SK-N-SH (cell line): ENCODE measurements around the gene CHRNE. TPM values are rescaled to one million over a fixed set of nuclear protein-coding genes. Genes with fewer than 3 reads are reported as not detected.

Source experiments
- CTCF ChIA-PET: fragments of 300-600, 350-600 bp; formaldehyde crosslinking; extraction: SDS; loops from one replicate; lab custom pipeline; 2021; lab: Yijun Ruan, JAX
- POLR2A ChIA-PET: fragments of 350-600 bp; sonication (Branson Sonifier 250); formaldehyde crosslinking; extraction: SDS; loops from one replicate; lab custom pipeline; 2020; ENCODE audit warnings: antibody characterized with exemption, inconsistent platforms; lab: Yijun Ruan, JAX
- DNase-seq: peaks from one replicate; pipeline ENCODE4 v3.0.0; 2012
- H2AFZ ChIP-seq: fragments of 200-600 bp; sonication (generic); 2 replicates; pipeline ENCODE4 v1.8.1; 2016; ENCODE audit warnings: antibody characterized with exemption, mild to moderate bottlenecking, low read depth
- H3F3A ChIP-seq: fragments of 200-600 bp; sonication (generic); replicated peaks from 2 replicates; pipeline ENCODE3; 2016; ENCODE audit warnings: antibody characterized with exemption, mild to moderate bottlenecking; ENCODE audit not compliant: insufficient read depth
- H3K27ac ChIP-seq, 2 experiments: fragments of 200-500 bp in 1 of 2; fragments of 200-600 bp in 1 of 2; sonication (Bioruptor generic) in 1 of 2; sonication (generic), shearing (Covaris generic) in 1 of 2; 2 replicates each; pipeline versions ENCODE4 v1.5.1 to v1.6.1; 2014 to 2016; ENCODE audit warnings: low read depth in 2 of 2, inconsistent platforms in 1 of 2, low read length in 1 of 2, mild to moderate bottlenecking in 1 of 2, mixed read lengths in 1 of 2
- H3K27me3 ChIP-seq: fragments of 200-600 bp; sonication (generic), shearing (Covaris generic); 2 replicates; pipeline ENCODE4 v1.6.1; 2016; ENCODE audit warnings: mixed run types; ENCODE audit not compliant: insufficient read depth
- H3K36me3 ChIP-seq, 2 experiments: fragments of 200-500 bp in 1 of 2; fragments of 200-600 bp in 1 of 2; sonication (Bioruptor generic) in 1 of 2; sonication (generic) in 1 of 2; replicated peaks in 1 of 2; 2 replicates each; pipeline versions ENCODE3 to v1.5.1; 2014 to 2016; ENCODE audit warnings: low read length in 1 of 2, mild to moderate bottlenecking in 1 of 2; ENCODE audit not compliant: insufficient read depth in 2 of 2, control insufficient read depth in 1 of 2
- H3K4me1 ChIP-seq, 2 experiments: fragments of 200-500 bp in 1 of 2; fragments of 200-600 bp in 1 of 2; sonication (Bioruptor generic) in 1 of 2; sonication (generic), shearing (Covaris generic) in 1 of 2; 2 replicates each; pipeline versions ENCODE4 v1.5.1 to v1.6.1; 2014 to 2016; ENCODE audit warnings: low read depth in 1 of 2, low read length in 1 of 2, mixed run types in 1 of 2; ENCODE audit not compliant: insufficient read depth in 2 of 2, control insufficient read depth in 1 of 2
- H3K4me2 ChIP-seq: fragments of 200-600 bp; sonication (generic), shearing (Covaris generic); 2 replicates; pipeline ENCODE4 v1.6.1; 2017; ENCODE audit warnings: mixed run types
- H3K4me3 ChIP-seq, 2 experiments: fragments of 200-500 bp in 1 of 2; fragments of 200-600 bp in 1 of 2; sonication (Bioruptor generic) in 1 of 2; sonication (generic), shearing (Covaris generic) in 1 of 2; 2 replicates each; pipeline versions ENCODE4 v1.5.1 to v1.8.1; 2014 to 2016; ENCODE audit warnings: low read depth in 2 of 2, inconsistent platforms in 1 of 2, low read length in 1 of 2, mild to moderate bottlenecking in 1 of 2, mixed read lengths in 1 of 2, moderate library complexity in 1 of 2
- H3K79me2 ChIP-seq: fragments of 200-600 bp; sonication (generic); 2 replicates; pipeline ENCODE4 v1.8.1; 2017; ENCODE audit warnings: mild to moderate bottlenecking; ENCODE audit not compliant: insufficient read depth
- H3K9ac ChIP-seq: fragments of 200-600 bp; sonication (generic); 2 replicates; pipeline ENCODE4 v1.6.1; 2017; ENCODE audit warnings: mixed run types
- H3K9me2 ChIP-seq: fragments of 200-600 bp; sonication (generic); 2 replicates; pipeline ENCODE4 v1.6.1; 2017; ENCODE audit warnings: mixed run types
- H3K9me3 ChIP-seq: fragments of 200-600 bp; sonication (generic); 2 replicates; pipeline ENCODE4 v1.6.1; 2017; ENCODE audit warnings: mixed run types, mild to moderate bottlenecking, moderate library complexity
- H4K20me1 ChIP-seq: fragments of 200-600 bp; sonication (generic); 2 replicates; pipeline ENCODE4 v1.6.1; 2017; ENCODE audit warnings: mild to moderate bottlenecking, mixed run types; ENCODE audit not compliant: insufficient read depth
- CHD2 ChIP-seq: fragments of 150-350 bp; IDR thresholded peaks from 2 replicates; pipeline ENCODE4 v1.6.1; 2018; ENCODE audit warnings: low read length; ENCODE audit not compliant: partially characterized antibody
- EP300 ChIP-seq, 2 experiments: IDR thresholded peaks; 2 replicates each; pipeline versions ENCODE4 v1.4.0 to v1.6.1; 2012; ENCODE audit warnings: borderline replicate concordance in 1 of 2, low read depth in 1 of 2, low read length in 1 of 2
- FOSL2 ChIP-seq: IDR thresholded peaks from 2 replicates; pipeline ENCODE4 v1.4.0; 2012; ENCODE audit warnings: low read depth, mild to moderate bottlenecking, moderate library complexity, borderline replicate concordance
- FOXJ3 ChIP-seq: sonication (generic); formaldehyde crosslinking; IDR thresholded peaks from 2 replicates; pipeline ENCODE4 v1.5.1; 2020; ENCODE audit warnings: mild to moderate bottlenecking, missing genetic modification reagents
- FOXM1 ChIP-seq: IDR thresholded peaks from 2 replicates; pipeline ENCODE4 v1.4.0; 2012; ENCODE audit warnings: low read depth, mild to moderate bottlenecking
- GATA2 ChIP-seq: sonication (generic); formaldehyde crosslinking; IDR thresholded peaks from 2 replicates; pipeline ENCODE4 v1.5.0; 2020; ENCODE audit warnings: mild to moderate bottlenecking, missing genetic modification reagents
- MEF2A ChIP-seq: IDR thresholded peaks from 2 replicates; pipeline ENCODE4 v1.4.0; 2012; ENCODE audit warnings: low read depth, borderline replicate concordance
- MXI1 ChIP-seq: IDR thresholded peaks from 2 replicates; pipeline ENCODE4 v1.6.1; 2012; ENCODE audit warnings: mild to moderate bottlenecking, low read depth, low read length, improper control_type of control experiment
- POLR2AphosphoS5 ChIP-seq: IDR thresholded peaks from 2 replicates; pipeline ENCODE4 v1.6.1; 2012; ENCODE audit warnings: low read depth, low read length
- RAD21 ChIP-seq: IDR thresholded peaks from 2 replicates; pipeline ENCODE4 v1.6.1; 2012; ENCODE audit warnings: mild to moderate bottlenecking, low read length
- RCOR1 ChIP-seq: fragments of 150-350 bp; IDR thresholded peaks from 2 replicates; pipeline ENCODE4 v1.6.1; 2017; ENCODE audit warnings: antibody characterized with exemption, low read length
- RFX5 ChIP-seq: IDR thresholded peaks from 2 replicates; pipeline ENCODE4 v1.6.1; 2012; ENCODE audit warnings: mild to moderate bottlenecking, improper control_type of control experiment, low read length
- RXRA ChIP-seq: IDR thresholded peaks from 2 replicates; pipeline ENCODE4 v1.4.0; 2012; ENCODE audit warnings: low read depth, mild to moderate bottlenecking, borderline replicate concordance
- SIN3A ChIP-seq: IDR thresholded peaks from 2 replicates; pipeline ENCODE4 v1.6.1; 2012; ENCODE audit warnings: low read depth, mild to moderate bottlenecking, low read length, moderate library complexity, borderline replicate concordance
- SMC3 ChIP-seq: IDR thresholded peaks from 2 replicates; pipeline ENCODE4 v1.6.1; 2012; ENCODE audit warnings: low read depth, low read length, improper control_type of control experiment
- TAF1 ChIP-seq: IDR thresholded peaks from 2 replicates; pipeline ENCODE4 v1.6.1; 2012; ENCODE audit warnings: low read depth, mild to moderate bottlenecking, low read length, moderate library complexity, borderline replicate concordance
- TCF12 ChIP-seq: IDR thresholded peaks from 2 replicates; pipeline ENCODE4 v1.4.0; 2012
- TEAD4 ChIP-seq: IDR thresholded peaks from 2 replicates; pipeline ENCODE4 v1.4.0; 2012; ENCODE audit warnings: mild to moderate bottlenecking, borderline replicate concordance; ENCODE audit not compliant: insufficient read depth
- YY1 ChIP-seq: IDR thresholded peaks from 2 replicates; pipeline ENCODE4 v1.4.0; 2012; ENCODE audit warnings: low read depth, mild to moderate bottlenecking
- WGBS: methylation state at CpG from one replicate; pipeline ENCODE4 v1.1.6; 2017; ENCODE audit warnings: low lambda C conversion rate; 5-methylcytosine and 5-hydroxymethylcytosine counted together
- polyA plus RNA-seq, 3 experiments: library from polyadenylated mRNA; depleted of rRNA; stranded (reverse); fragments of >200 nt; gene quantifications; 2 replicates each; pipeline ENCODE4 v1.2.3, GENCODE V29; 2012
- TF ChIP-seq, protein P1 (sequence below): IDR thresholded peaks from 2 replicates; pipeline ENCODE4 v1.4.0; 2012; ENCODE audit warnings: low read depth, borderline replicate concordance
- TF ChIP-seq, protein P2 (sequence below): fragments of 200-600 bp; sonication (generic); IDR thresholded peaks from 2 replicates; pipeline ENCODE4 v1.6.1; 2017; ENCODE audit warnings: antibody characterized with exemption, mild to moderate bottlenecking, moderate library complexity
- TF ChIP-seq, protein P3 (sequence below): IDR thresholded peaks from 2 replicates; pipeline ENCODE4 v1.4.0; 2012; ENCODE audit warnings: low read depth, borderline replicate concordance
- TF ChIP-seq, protein P4 (sequence below): fragments of 150-350 bp; IDR thresholded peaks from 2 replicates; pipeline ENCODE4 v1.6.1; 2016; ENCODE audit warnings: mild to moderate bottlenecking, low read depth, low read length

CHRNE gene
- polyA plus RNA-seq, 1 of the 3 experiments (the other 2 are of a cell fraction), result 0.71 TPM

DNA sequence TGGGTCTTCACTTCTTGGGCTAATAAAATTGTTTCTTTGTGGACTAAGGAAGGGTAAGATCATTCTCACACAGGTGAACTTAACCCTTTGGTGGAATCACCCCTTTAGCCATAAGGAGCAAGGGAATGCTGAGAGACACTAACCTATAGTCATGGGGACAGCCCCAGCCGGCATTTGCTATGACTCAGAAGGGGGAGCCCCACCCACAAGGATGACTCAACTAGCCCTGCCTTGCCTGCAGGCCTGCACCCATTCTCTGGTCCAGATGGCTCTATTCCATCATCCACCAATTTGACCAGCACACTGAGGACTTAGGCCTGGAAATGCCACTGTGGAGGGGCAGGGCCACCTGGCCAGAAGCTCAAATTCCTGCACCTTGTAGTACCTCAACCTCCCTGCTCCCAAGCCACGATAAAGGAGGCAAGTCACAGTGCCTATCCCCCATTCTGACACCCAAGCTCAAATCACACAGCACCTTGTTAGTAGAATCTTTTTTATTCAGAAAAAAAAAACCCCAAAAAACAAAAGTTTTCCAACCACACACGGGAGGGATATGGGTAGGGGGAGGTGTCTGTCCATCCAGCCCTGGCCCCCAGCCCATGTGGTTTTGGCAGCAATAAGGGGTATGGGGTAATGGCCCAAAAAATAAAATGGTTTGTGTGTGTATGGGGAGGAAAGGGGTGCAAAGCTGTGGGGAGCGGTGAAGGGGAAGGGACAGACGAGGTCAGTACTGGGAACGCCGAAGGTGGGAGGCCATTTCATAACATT lies 42.5 kb upstream of the CHRNE start:
- Histone ChIP-seq H3F3A (peaks cover 75% of the 10 kb centered on the region), H3K9me2 (no peaks in the 10 kb centered on the region), H3K9ac (peak overlapping the region; percentile 41; the same call in 1 of the 2 replicates), H3K27me3 (no peaks in the 10 kb centered on the region), H3K79me2 (peaks cover 81% of the 10 kb centered on the region), H3K36me3 (peaks cover 37 to 40% of the 10 kb centered on the region in 2 experiments), H3K9me3 (no peaks in the 10 kb centered on the region), H3K27ac (peak overlapping the region; percentile 63 to 97), H2AFZ (no peak overlapping the region), H3K4me2 (peak overlapping the region; percentile 98), H3K4me1 (peaks cover 18 to 33% of the 10 kb centered on the region in 2 experiments), H4K20me1 (peaks cover 45% of the 10 kb centered on the region), H3K4me3 (peak overlapping the region; percentile 79 to 99)
- DNase-seq, result no peak
- ChIA-PET CTCF (interaction anchor here (0.5 to 1.1 kb wide), 3 partner anchors 22 to 155 kb away, joined by 3 read pairs; partner anchors contain the start of gene SPAG7), POLR2A (interaction anchor here (0.6 to 4.3 kb wide), 3 partner anchors 18 to 25 kb away, joined by 3 to 32 read pairs (median 3); partner anchors contain the start of gene SPAG7)
- 42% methylated on average over 7 of the region's 7 CpGs for WGBS
- TF ChIP-seq FOXJ3 (CRISPR knock-in tag) (no peak), TCF12 (peak; percentile 83), FOSL2 (peak; percentile 98), POLR2AphosphoS5 (no peak; the same call in 1 of the 2 replicates), GATA2 (CRISPR knock-in tag) (no peak), RCOR1 (no peak), SMC3 (no peak), YY1 (peak; percentile 41; the same call in 1 of the 2 replicates), EP300 (IDR thresholded peaks at IDR 0.05; ENCODE audit: borderline replicate concordance in 1 of 2, low read depth in 1 of 2, low read length in 1 of 2) (peak in 1 of 2 experiments; percentile 25; a peak in 1 of 4 replicates), MEF2A (no peak), FOXM1 (no peak), RFX5 (no peak), TEAD4 (no peak), RXRA (no peak), CHD2 (peak; percentile 29), TAF1 (peak; percentile 32; the same call in 1 of the 2 replicates), SIN3A (peak; percentile 60; the same call in 1 of the 2 replicates), RAD21 (no peak), MXI1 (no peak)
- TF ChIP-seq, protein P1, sequence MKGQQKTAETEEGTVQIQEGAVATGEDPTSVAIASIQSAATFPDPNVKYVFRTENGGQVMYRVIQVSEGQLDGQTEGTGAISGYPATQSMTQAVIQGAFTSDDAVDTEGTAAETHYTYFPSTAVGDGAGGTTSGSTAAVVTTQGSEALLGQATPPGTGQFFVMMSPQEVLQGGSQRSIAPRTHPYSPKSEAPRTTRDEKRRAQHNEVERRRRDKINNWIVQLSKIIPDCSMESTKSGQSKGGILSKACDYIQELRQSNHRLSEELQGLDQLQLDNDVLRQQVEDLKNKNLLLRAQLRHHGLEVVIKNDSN, result no peak
- TF ChIP-seq, protein P2, sequence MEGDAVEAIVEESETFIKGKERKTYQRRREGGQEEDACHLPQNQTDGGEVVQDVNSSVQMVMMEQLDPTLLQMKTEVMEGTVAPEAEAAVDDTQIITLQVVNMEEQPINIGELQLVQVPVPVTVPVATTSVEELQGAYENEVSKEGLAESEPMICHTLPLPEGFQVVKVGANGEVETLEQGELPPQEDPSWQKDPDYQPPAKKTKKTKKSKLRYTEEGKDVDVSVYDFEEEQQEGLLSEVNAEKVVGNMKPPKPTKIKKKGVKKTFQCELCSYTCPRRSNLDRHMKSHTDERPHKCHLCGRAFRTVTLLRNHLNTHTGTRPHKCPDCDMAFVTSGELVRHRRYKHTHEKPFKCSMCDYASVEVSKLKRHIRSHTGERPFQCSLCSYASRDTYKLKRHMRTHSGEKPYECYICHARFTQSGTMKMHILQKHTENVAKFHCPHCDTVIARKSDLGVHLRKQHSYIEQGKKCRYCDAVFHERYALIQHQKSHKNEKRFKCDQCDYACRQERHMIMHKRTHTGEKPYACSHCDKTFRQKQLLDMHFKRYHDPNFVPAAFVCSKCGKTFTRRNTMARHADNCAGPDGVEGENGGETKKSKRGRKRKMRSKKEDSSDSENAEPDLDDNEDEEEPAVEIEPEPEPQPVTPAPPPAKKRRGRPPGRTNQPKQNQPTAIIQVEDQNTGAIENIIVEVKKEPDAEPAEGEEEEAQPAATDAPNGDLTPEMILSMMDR, result no peak
- TF ChIP-seq, protein P3, sequence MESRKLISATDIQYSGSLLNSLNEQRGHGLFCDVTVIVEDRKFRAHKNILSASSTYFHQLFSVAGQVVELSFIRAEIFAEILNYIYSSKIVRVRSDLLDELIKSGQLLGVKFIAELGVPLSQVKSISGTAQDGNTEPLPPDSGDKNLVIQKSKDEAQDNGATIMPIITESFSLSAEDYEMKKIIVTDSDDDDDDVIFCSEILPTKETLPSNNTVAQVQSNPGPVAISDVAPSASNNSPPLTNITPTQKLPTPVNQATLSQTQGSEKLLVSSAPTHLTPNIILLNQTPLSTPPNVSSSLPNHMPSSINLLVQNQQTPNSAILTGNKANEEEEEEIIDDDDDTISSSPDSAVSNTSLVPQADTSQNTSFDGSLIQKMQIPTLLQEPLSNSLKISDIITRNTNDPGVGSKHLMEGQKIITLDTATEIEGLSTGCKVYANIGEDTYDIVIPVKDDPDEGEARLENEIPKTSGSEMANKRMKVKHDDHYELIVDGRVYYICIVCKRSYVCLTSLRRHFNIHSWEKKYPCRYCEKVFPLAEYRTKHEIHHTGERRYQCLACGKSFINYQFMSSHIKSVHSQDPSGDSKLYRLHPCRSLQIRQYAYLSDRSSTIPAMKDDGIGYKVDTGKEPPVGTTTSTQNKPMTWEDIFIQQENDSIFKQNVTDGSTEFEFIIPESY, result 0 out of 2 replicates have a peak, but pooled peaks have one; percentile 35
- TF ChIP-seq, protein P4, sequence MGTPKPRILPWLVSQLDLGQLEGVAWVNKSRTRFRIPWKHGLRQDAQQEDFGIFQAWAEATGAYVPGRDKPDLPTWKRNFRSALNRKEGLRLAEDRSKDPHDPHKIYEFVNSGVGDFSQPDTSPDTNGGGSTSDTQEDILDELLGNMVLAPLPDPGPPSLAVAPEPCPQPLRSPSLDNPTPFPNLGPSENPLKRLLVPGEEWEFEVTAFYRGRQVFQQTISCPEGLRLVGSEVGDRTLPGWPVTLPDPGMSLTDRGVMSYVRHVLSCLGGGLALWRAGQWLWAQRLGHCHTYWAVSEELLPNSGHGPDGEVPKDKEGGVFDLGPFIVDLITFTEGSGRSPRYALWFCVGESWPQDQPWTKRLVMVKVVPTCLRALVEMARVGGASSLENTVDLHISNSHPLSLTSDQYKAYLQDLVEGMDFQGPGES, result no peak
